Measurements from ENCODE around the gene SLC35D2.

The SLC35D2 gene

GRCh38 chr9:96420468-96421219 lies 37.1 kb upstream of the SLC35D2 start:
- Histone ChIP-seq H3K9me3 (ENCODE audit: insufficient read depth, low read length, severe bottlenecking) (no peaks in the 10 kb centered on the region), H3K36me3 (ENCODE audit: insufficient read depth, low read length) (peaks cover 17% of the 10 kb centered on the region), H3K9ac (ENCODE audit: low read depth, low read length) (peak overlapping the region; percentile 100; the same call in 1 of the 2 replicates), H3K4me2 (ENCODE audit: insufficient read depth, low read length) (peak overlapping the region; percentile 81), H2AFZ (ENCODE audit: low read depth, low read length) (peak overlapping the region; percentile 84), H4K20me1 (ENCODE audit: insufficient read depth, low read length) (peaks cover 16% of the 10 kb centered on the region), H3K27ac (ENCODE audit: low read length) (peak overlapping the region; percentile 98), H3K4me1 (ENCODE audit: insufficient read depth, low read length) (peaks cover 32% of the 10 kb centered on the region), H3K79me2 (ENCODE audit: insufficient read depth, low read length) (peaks cover 24% of the 10 kb centered on the region), H3K4me3 (ENCODE audit: low read depth in 1 of 2, low read length in 2 of 2) (no peak overlapping the region), H3K27me3 (ENCODE audit: insufficient read depth, low read length, poor library complexity) (no peaks in the 10 kb centered on the region)
- TF ChIP-seq CTCF (IDR thresholded peaks at IDR 0.05; ENCODE audit: borderline replicate concordance, extremely low read depth, low read length, poor library complexity, severe bottlenecking), result no peak
- TF ChIP-seq EZH2 (IDR thresholded peaks at IDR 0.05; ENCODE audit: borderline replicate concordance, low read depth, low read length, severe bottlenecking), result no peak
- DNase-seq (no peak), ATAC-seq (ENCODE audit: insufficient read depth, low read depth) (no peak)

GRCh38 chr9:96419691-96419969 lies 36.1 kb upstream of the SLC35D2 start:
- peak overlapping the region; percentile 84 for H2AFZ ChIP-seq (ENCODE audit: low read depth, low read length)
- peaks cover 23% of the 10 kb centered on the region for H4K20me1 ChIP-seq (ENCODE audit: insufficient read depth, low read length)
- H3K9me3 ChIP-seq (ENCODE audit: insufficient read depth, low read length, severe bottlenecking), result no peaks in the 10 kb centered on the region
- H3K4me3 ChIP-seq (ENCODE audit: low read depth in 1 of 2, low read length in 2 of 2), result peak overlapping the region; percentile 87 to 88; a peak in 3 of 4 replicates
- H3K79me2 ChIP-seq (ENCODE audit: insufficient read depth, low read length), result peaks cover 34% of the 10 kb centered on the region
- H3K27ac ChIP-seq (ENCODE audit: low read length), result peak overlapping the region; percentile 98
- H3K36me3 ChIP-seq (ENCODE audit: insufficient read depth, low read length), result peaks cover 19% of the 10 kb centered on the region
- peaks cover 41% of the 10 kb centered on the region for H3K4me1 ChIP-seq (ENCODE audit: insufficient read depth, low read length)
- TF ChIP-seq CTCF (IDR thresholded peaks at IDR 0.05; ENCODE audit: borderline replicate concordance, extremely low read depth, low read length, poor library complexity, severe bottlenecking), result no peak
- TF ChIP-seq EZH2 (IDR thresholded peaks at IDR 0.05; ENCODE audit: borderline replicate concordance, low read depth, low read length, severe bottlenecking), result no peak
- ATAC-seq (ENCODE audit: insufficient read depth, low read depth), result no peak
- H3K27me3 ChIP-seq (ENCODE audit: insufficient read depth, low read length, poor library complexity), result no peaks in the 10 kb centered on the region
- peak overlapping the region; percentile 81 for H3K4me2 ChIP-seq (ENCODE audit: insufficient read depth, low read length)
- H3K9ac ChIP-seq (ENCODE audit: low read depth, low read length), result peak overlapping the region; percentile 100
- no peak for DNase-seq

GRCh38 chr9:96418920-96419690 lies 35.6 kb upstream of the SLC35D2 start:
- H3K4me1 ChIP-seq (ENCODE audit: insufficient read depth, low read length), result peaks cover 46% of the 10 kb centered on the region
- H3K79me2 ChIP-seq (ENCODE audit: insufficient read depth, low read length), result peaks cover 40% of the 10 kb centered on the region
- peak overlapping the region; percentile 98 for H3K27ac ChIP-seq (ENCODE audit: low read length)
- no peaks in the 10 kb centered on the region for H3K27me3 ChIP-seq (ENCODE audit: insufficient read depth, low read length, poor library complexity)
- DNase-seq, result peak; percentile 77
- no peaks in the 10 kb centered on the region for H3K9me3 ChIP-seq (ENCODE audit: insufficient read depth, low read length, severe bottlenecking)
- peak overlapping the region; percentile 100 for H3K9ac ChIP-seq (ENCODE audit: low read depth, low read length)
- peak; percentile 55 for ATAC-seq (ENCODE audit: insufficient read depth, low read depth)
- peak overlapping the region; percentile 81 for H3K4me2 ChIP-seq (ENCODE audit: insufficient read depth, low read length)
- peaks cover 29% of the 10 kb centered on the region for H4K20me1 ChIP-seq (ENCODE audit: insufficient read depth, low read length)
- H2AFZ ChIP-seq (ENCODE audit: low read depth, low read length), result peak overlapping the region; percentile 84
- TF ChIP-seq CTCF (IDR thresholded peaks at IDR 0.05; ENCODE audit: borderline replicate concordance, extremely low read depth, low read length, poor library complexity, severe bottlenecking) (no peak), EZH2 (IDR thresholded peaks at IDR 0.05; ENCODE audit: borderline replicate concordance, low read depth, low read length, severe bottlenecking) (no peak)
- H3K4me3 ChIP-seq (ENCODE audit: low read depth in 1 of 2, low read length in 2 of 2), result peak overlapping the region; percentile 87 to 88; a peak in 3 of 4 replicates
- H3K36me3 ChIP-seq (ENCODE audit: insufficient read depth, low read length), result peaks cover 24% of the 10 kb centered on the region

Measured in DND-41 (cell line).